Osteocyte (in vitro differentiated cells): Measurements from ENCODE around the gene CHST11. TPM values are rescaled to one million over a fixed set of nuclear protein-coding genes. Genes with fewer than 3 reads are reported as not detected.
A peak's percentile ranks its signal among the peaks of the same experiment; 100 is the strongest.

ENCODE experiments used
- DNase-seq: peaks from one replicate; pipeline ENCODE4 v3.0.0; 2021; ENCODE audit warnings: mixed read lengths; ENCODE audit not compliant: unreplicated experiment; ENCODE audit errors: extremely low spot score
- H3K27ac Mint-ChIP-seq: one replicate; pipeline ENCODE4 v1.8.0; 2021; ENCODE audit warnings: mild to moderate bottlenecking, mixed read lengths; ENCODE audit not compliant: unreplicated experiment
- H3K27me3 Mint-ChIP-seq: one replicate; pipeline ENCODE4 v1.8.0; 2021; ENCODE audit warnings: mixed read lengths; ENCODE audit not compliant: unreplicated experiment
- H3K36me3 Mint-ChIP-seq: one replicate; pipeline ENCODE4 v1.8.0; 2021; ENCODE audit warnings: mixed read lengths; ENCODE audit not compliant: unreplicated experiment
- H3K4me1 Mint-ChIP-seq: one replicate; pipeline ENCODE4 v1.8.0; 2021; ENCODE audit warnings: mixed read lengths; ENCODE audit not compliant: unreplicated experiment
- H3K4me3 Mint-ChIP-seq: one replicate; pipeline ENCODE4 v1.8.0; 2021; ENCODE audit warnings: mild to moderate bottlenecking, moderate library complexity, mixed read lengths; ENCODE audit not compliant: unreplicated experiment
- H3K9me3 Mint-ChIP-seq: one replicate; pipeline ENCODE4 v1.8.0; 2021; ENCODE audit warnings: mixed read lengths; ENCODE audit not compliant: unreplicated experiment
- CTCF ChIP-seq: fragments of 200-600 bp; sonication (generic); IDR thresholded peaks from 2 replicates; pipeline ENCODE4 v1.5.0; 2021; ENCODE audit warnings: antibody characterized with exemption, mild to moderate bottlenecking, moderate library complexity
- total RNA-seq: library from RNA; stranded (reverse); gene quantifications from 2 replicates; pipeline ENCODE4 v1.2.1, GENCODE V29; 2021

The CHST11 gene
- total RNA-seq, 1 donor from 2014 or later, result 7.5 TPM

- H3K27me3 Mint-ChIP-seq, result no peaks in the 10 kb centered on the region
- H3K27ac Mint-ChIP-seq, result no peak overlapping the region
- DNase-seq, result no peak
- no peak for TF ChIP-seq CTCF
- H3K4me3 Mint-ChIP-seq, result no peak overlapping the region
- H3K9me3 Mint-ChIP-seq, result no peaks in the 10 kb centered on the region
- H3K4me1 Mint-ChIP-seq, result peaks cover 54% of the 10 kb centered on the region
- no peaks in the 10 kb centered on the region for H3K36me3 Mint-ChIP-seq
These were observed 63.6 kb downstream of the CHST11 start for GRCh38 chr12:104520242-104520900.

GRCh38 chr12:104521731-104522130, 65.0 kb downstream of the CHST11 start:
- Mint-ChIP-seq H3K27me3 (no peaks in the 10 kb centered on the region), H3K27ac (peak overlapping the region; percentile 27), H3K36me3 (no peaks in the 10 kb centered on the region), H3K9me3 (no peaks in the 10 kb centered on the region), H3K4me1 (peaks cover 58% of the 10 kb centered on the region), H3K4me3 (no peak overlapping the region)
- DNase-seq, result no peak
- no peak for TF ChIP-seq CTCF

GRCh38 chr12:104522985-104523722, 66.4 kb downstream of the CHST11 start:
- peak overlapping the region; percentile 43 for H3K27ac Mint-ChIP-seq
- no peaks in the 10 kb centered on the region for H3K9me3 Mint-ChIP-seq
- H3K4me3 Mint-ChIP-seq, result no peak overlapping the region
- no peak for TF ChIP-seq CTCF
- no peaks in the 10 kb centered on the region for H3K27me3 Mint-ChIP-seq
- peaks cover 2% of the 10 kb centered on the region for H3K36me3 Mint-ChIP-seq
- DNase-seq, result no peak
- H3K4me1 Mint-ChIP-seq, result peaks cover 58% of the 10 kb centered on the region

- Mint-ChIP-seq H3K4me3 (no peak overlapping the region), H3K4me1 (peaks cover 58% of the 10 kb centered on the region), H3K9me3 (peaks cover 1% of the 10 kb centered on the region), H3K27ac (peak overlapping the region; percentile 43), H3K36me3 (peaks cover 2% of the 10 kb centered on the region), H3K27me3 (no peaks in the 10 kb centered on the region)
- no peak for DNase-seq
- no peak for TF ChIP-seq CTCF
These were observed 67.5 kb downstream of the CHST11 start for GRCh38 chr12:104524034-104524832.

GRCh38 chr12:104526320-104526719, 69.6 kb downstream of the CHST11 start:
- DNase-seq, result no peak
- no peak overlapping the region for H3K4me3 Mint-ChIP-seq
- peaks cover 39% of the 10 kb centered on the region for H3K4me1 Mint-ChIP-seq
- TF ChIP-seq CTCF, result no peak
- H3K27ac Mint-ChIP-seq, result no peak overlapping the region
- H3K27me3 Mint-ChIP-seq, result no peaks in the 10 kb centered on the region
- peaks cover 6% of the 10 kb centered on the region for H3K9me3 Mint-ChIP-seq
- peaks cover 2% of the 10 kb centered on the region for H3K36me3 Mint-ChIP-seq
